RWPE2 (cell line): Measurements from ENCODE around the gene SCN5A.

Experiments
- ATAC-seq: fragments of 200-7000 bp; cut with Tn5 transposase; 3 replicates; pipeline ENCODE4 v1.9.1; 2021; ENCODE audit warnings: low read depth
- DNase-seq: peaks from one replicate; pipeline ENCODE4 v3.0.0-alpha.2; 2020; ENCODE audit warnings: low spot score
- H3K27ac ChIP-seq: fragments of 450-650 bp; 2 replicates; pipeline ENCODE4 v1.5.1; 2017; ENCODE audit warnings: mild to moderate bottlenecking; ENCODE audit not compliant: poor library complexity, severe bottlenecking
- H3K27me3 ChIP-seq: fragments of 250-450 bp; sonication (Bioruptor Pico); 2 replicates; pipeline ENCODE4 v1.5.1; 2021; ENCODE audit warnings: mild to moderate bottlenecking, moderate library complexity; ENCODE audit not compliant: insufficient read depth, poor library complexity, severe bottlenecking
- H3K36me3 ChIP-seq: fragments of 250-450 bp; sonication (Bioruptor Pico); 2 replicates; pipeline ENCODE4 v1.5.1; 2020; ENCODE audit warnings: low read depth, mild to moderate bottlenecking, moderate library complexity
- H3K4me1 ChIP-seq: fragments of 250-450 bp; sonication (Bioruptor Pico); 2 replicates; pipeline ENCODE4 v1.5.1; 2021; ENCODE audit warnings: mild to moderate bottlenecking, moderate library complexity; ENCODE audit not compliant: insufficient read depth, poor library complexity, severe bottlenecking
- H3K4me3 ChIP-seq: fragments of 250-450 bp; sonication (Bioruptor Pico); 2 replicates; pipeline ENCODE4 v1.5.1; 2021; ENCODE audit warnings: mild to moderate bottlenecking, moderate library complexity; ENCODE audit not compliant: severe bottlenecking
- H3K9me3 ChIP-seq: fragments of 250-450 bp; sonication (Bioruptor Pico); 2 replicates; pipeline ENCODE4 v1.5.1; 2021; ENCODE audit warnings: mild to moderate bottlenecking, moderate library complexity; ENCODE audit not compliant: severe bottlenecking
- TF ChIP-seq, protein P1 (sequence below): fragments of 450-650 bp; IDR thresholded peaks from one replicate; pipeline ENCODE4 v1.5.1; 2017; ENCODE audit warnings: mild to moderate bottlenecking, moderate library complexity; ENCODE audit not compliant: poor library complexity, severe bottlenecking

SCN5A gene

DNA sequence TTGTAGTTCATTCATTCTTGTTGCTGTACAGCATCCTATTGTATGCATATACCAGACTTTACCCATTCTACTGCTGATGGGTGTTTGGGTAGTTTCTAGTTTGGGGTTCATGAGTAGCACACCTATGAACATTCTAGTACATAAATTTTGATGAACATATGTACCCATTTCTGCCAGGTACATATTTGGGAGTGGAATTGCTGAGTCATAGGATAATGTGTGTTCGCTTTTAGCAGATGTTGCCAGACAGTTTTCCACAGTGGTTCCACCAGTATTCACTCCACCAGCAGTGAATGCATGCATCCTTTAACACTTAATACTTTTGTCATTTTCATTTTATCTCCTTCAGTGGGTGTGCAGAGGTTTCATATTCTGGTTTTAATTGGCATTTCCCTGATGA is 3.4 kb upstream of the SCN5A start:
- peaks cover 24% of the 10 kb centered on the region for H3K27me3 ChIP-seq
- H3K4me3 ChIP-seq, result no peak overlapping the region
- no peaks in the 10 kb centered on the region for H3K36me3 ChIP-seq
- TF ChIP-seq, protein P1, sequence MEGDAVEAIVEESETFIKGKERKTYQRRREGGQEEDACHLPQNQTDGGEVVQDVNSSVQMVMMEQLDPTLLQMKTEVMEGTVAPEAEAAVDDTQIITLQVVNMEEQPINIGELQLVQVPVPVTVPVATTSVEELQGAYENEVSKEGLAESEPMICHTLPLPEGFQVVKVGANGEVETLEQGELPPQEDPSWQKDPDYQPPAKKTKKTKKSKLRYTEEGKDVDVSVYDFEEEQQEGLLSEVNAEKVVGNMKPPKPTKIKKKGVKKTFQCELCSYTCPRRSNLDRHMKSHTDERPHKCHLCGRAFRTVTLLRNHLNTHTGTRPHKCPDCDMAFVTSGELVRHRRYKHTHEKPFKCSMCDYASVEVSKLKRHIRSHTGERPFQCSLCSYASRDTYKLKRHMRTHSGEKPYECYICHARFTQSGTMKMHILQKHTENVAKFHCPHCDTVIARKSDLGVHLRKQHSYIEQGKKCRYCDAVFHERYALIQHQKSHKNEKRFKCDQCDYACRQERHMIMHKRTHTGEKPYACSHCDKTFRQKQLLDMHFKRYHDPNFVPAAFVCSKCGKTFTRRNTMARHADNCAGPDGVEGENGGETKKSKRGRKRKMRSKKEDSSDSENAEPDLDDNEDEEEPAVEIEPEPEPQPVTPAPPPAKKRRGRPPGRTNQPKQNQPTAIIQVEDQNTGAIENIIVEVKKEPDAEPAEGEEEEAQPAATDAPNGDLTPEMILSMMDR, result no peak
- DNase-seq, result no peak
- H3K4me1 ChIP-seq, result no peaks in the 10 kb centered on the region
- peaks cover 2% of the 10 kb centered on the region for H3K9me3 ChIP-seq
- no peak overlapping the region for H3K27ac ChIP-seq
- ATAC-seq, result no peak

DNA sequence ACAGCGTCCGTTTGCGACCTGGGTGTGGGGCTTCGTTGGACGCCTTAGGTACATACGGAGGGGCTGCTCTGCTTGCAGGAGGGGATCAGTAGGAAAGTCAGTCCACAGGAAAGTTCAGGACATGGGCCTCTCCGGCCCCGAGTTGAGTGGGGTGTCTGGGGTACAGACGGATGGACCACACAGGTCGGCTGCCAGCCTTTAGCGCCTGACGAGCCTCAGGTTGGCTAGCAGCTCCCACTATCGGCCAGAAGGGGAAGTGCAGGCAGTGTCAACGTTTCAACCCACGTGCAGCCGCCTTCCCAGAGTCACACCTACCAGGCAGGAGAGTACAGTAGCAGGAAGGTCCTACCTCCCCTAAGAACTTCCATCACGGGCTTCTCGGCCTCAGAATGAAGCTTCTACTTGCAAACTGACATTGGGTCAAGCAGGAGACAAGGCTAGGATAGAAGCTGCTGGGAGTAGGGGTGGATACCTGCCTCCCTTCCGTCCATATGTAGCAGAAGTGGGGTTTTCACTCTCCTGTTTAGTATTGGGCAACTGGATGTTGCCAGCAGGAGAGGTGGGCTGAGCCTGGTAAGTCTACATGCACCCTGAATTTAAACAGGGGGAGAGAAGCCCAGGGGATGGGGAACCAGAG is 1.8 kb upstream of the SCN5A start:
- TF ChIP-seq, protein P1, result peak; percentile 79
- Histone ChIP-seq H3K27me3 (peaks cover 25% of the 10 kb centered on the region), H3K4me1 (no peaks in the 10 kb centered on the region), H3K27ac (no peak overlapping the region), H3K36me3 (no peaks in the 10 kb centered on the region), H3K9me3 (peaks cover 2% of the 10 kb centered on the region), H3K4me3 (no peak overlapping the region)
- ATAC-seq (peak; percentile 30; the same call in 1 of the 3 replicates), DNase-seq (no peak)

DNA sequence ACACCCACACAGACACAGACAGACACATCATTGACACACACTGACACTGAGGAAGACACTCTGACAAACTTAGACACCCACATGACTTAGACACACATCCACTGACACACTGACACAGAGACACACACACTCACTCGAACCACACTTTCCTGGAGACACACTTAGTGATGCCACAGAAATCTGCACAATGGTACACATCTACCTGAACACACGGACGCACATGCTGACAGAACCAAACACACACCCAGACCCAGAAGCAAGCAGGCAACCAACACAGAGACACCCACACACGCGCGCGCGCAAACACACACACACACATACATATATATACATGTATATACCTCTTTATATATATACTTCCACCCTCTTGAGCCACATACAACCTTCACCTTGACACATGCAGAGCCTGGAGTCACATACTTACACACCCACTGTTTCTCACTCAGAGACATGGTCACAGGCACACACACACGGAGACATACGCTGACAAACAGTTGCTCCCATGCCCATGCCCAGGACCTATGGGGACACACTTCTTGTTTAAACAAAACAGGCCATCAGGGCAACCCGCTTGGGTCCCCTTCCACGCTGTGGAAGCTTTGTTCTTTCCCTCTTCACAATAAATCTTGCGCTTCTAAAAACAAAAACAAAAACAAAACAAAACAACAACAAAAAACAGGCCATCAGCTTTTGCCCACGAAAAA is 913 bp upstream of the SCN5A start:
- DNase-seq, result no peak
- no peak overlapping the region for H3K27ac ChIP-seq
- ATAC-seq, result no peak
- peaks cover 25% of the 10 kb centered on the region for H3K27me3 ChIP-seq
- no peaks in the 10 kb centered on the region for H3K4me1 ChIP-seq
- TF ChIP-seq, protein P1, result no peak
- peaks cover 2% of the 10 kb centered on the region for H3K9me3 ChIP-seq
- H3K4me3 ChIP-seq, result no peak overlapping the region
- no peaks in the 10 kb centered on the region for H3K36me3 ChIP-seq

DNA sequence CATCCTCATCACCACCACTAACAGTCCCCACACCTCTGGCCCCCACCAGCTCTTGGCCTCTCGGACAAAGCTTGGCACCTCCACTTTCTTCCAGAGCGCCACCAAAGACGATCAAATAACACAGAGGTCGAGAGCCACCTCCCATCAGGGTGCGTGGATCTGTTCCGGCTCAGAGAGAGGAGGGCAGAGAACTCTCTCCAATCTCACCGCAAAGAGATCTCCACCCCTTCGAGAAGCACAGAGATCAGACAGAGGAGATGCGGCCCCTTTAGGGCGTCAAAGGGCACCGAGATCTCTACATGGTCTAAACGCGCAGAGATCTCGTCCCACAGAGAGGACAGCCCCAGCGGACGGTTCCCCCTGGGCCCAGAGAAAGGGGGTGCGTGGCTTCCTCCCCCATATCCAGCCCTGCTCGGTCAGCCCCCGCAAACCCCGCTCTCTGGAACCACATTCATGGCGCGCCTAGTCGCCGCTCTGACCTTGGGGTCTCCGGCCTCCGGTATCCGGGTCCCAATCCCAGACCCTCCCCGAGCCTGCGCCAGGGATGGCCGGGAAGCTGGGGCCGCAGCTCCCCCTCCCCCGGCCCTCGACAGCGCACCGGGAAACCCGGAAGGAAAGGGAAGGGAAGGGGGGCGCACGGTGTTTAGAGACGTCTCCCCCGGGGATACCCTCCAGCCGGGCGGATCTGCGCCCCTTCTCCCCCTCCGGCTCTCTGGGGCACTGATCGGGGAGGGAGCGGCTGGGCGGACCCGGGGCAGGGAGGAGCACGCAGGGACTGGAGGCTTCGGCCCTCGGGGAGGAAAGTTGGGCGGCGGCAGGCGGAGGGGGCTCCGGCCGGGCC is 608 bp downstream of the SCN5A start:
- ATAC-seq (peak; percentile 18; the same call in 2 of the 3 replicates), DNase-seq (no peak)
- H3K9me3 ChIP-seq, result peaks cover 2% of the 10 kb centered on the region
- H3K36me3 ChIP-seq, result no peaks in the 10 kb centered on the region
- no peaks in the 10 kb centered on the region for H3K4me1 ChIP-seq
- TF ChIP-seq, protein P1, result no peak
- H3K27me3 ChIP-seq, result peaks cover 25% of the 10 kb centered on the region
- H3K27ac ChIP-seq, result no peak overlapping the region
- H3K4me3 ChIP-seq, result peak overlapping the region; percentile 42
